ENCODE results near the gene ZBTB20.

The ZBTB20 gene

DNA sequence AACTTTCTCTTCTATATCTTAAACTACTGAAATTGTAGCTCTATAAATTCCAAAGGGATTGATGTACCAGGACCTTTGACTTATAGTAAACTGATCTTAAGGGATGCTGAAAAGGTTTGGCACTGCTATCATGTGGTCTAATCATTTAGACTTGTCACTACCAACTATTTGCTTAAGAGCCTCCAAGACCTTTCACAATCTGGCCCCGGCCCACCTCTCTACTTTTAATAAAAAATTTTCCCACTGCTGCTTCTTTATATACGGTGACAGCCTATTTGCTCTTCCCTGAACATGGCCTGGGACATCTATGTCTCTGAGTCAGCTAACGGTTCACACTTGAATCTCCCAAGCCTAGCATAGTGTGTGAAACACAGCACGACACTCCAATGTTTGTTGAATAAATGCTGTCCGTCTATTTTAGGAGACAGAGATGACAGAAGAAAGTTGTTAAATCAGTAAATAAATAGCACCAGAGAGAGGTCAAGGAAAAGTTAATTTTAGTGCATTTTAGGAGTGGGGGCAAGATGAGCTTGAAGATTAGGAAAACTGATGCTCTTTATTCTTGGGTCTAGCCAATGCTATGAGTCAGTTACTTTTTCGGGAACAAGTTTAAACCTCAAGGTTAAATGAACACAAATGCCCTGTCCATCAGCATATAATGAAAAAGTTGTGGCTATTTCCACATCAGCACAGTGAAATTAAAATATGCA is 640.3 kb downstream of the ZBTB20 start:
- no peak for DNase-seq

DNA sequence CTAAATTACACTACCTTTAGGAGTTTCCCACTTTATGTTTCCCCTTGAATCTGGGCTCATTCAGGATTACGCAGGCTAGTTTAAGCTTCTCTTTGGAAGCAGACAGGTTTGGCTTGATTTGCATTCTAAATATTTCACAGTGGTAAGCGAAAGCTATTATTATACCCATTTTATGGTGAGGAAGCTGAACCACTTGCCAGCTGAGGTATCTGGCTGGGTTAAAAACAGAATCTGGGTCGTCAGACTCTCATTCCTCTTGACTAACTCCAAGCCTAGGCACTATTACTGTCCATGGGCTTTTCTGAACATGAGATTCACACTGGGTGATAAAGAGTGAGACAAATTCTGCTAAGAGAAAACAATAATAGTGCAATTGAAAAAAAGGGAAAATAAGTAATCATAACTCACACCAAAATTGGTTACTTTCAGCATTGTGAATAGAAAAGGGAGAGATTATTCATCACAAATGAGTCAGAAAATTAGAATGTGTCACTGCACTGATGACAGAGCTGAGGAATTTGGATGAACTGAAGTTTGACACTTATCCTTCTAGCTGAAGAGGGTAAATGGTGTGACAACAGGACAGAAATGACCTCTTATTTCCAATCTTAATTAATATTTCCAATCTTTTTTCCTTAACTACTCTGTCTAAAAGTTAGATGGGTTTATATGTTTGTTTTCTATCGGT is 642.0 kb downstream of the ZBTB20 start:
- DNase-seq = no peak

DNA sequence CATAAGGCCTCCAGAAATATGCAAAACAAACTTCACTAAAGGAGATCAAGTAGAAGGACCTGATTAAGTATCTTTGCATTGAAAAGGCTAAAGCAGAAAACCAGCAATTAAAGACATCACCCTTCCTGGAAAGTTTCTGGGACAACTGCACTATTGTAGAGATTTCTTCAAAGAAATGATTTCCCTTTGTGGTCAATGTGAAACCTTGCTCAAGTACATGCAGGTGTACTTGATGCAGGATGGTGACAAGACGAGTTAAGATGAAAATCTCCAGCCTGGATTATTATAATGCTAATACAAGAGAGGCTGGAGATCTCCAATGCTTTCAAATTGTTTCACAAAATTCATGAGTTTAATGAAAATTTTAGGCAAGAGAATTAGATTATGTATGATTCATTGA is 644.9 kb downstream of the ZBTB20 start:
- no peak for DNase-seq

GRCh38 chr3:114499976-114500375 is 647.1 kb downstream of the ZBTB20 start:
- DNase-seq = no peak

DNA sequence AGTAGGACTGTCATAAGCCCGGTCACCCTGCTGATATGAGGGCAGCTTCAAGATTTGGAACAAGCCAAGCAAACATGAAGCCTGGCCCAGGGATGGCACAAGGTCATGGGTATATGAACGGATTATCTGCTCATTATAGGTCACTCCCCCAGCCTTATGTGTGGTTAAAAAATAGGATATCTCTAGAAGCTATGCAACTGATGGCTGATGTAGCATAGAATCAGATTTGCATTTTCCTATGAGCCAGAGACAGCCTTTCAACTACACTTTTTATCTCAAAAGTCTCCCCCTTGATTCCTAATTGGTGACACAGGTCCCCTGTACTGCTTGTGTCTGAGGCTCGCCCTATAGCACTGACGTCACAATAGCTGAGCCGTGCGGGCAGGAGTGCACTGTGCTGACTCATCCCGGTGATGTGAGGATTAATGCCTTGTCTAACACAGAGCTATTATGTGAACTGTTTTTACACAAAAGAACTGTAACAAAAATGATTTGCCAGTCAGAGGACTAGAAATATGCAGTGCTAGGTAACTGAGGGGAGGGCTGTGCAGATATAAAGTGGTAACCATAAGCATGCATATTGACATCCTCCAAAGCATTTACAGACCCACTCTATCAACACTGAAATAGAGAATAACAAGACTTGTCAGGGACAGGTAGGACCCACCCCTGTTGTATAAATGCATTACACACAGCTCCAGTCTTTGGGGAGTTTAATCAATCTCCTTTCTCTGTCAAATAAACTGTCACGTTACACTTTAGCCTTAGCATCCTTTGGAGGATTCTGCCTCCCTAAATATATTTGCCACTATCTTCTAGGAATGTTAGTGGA is 648.3 kb downstream of the ZBTB20 start:
- no peak for DNase-seq

DNA sequence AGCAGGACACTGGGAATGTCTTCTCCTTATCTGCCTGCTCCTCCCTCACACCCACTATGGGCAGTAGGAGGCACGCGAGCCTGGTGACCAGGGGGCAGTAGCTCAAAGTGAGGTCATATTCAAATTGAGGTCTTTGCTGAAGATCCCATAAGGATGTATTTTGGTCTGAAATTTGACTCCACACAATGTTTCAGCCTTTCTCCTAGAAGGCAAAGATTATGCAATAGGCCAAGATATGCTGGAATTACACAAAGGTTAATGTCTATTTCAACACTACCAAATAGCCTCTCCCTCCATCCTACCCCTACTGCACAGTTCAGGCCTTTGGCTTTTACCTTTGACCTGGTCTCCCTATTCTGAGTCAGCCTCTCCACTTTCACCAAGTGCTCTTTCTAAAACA is 650.2 kb downstream of the ZBTB20 start:
- no peak for DNase-seq

GRCh38 chr3:114496466-114496865 is 650.6 kb downstream of the ZBTB20 start:
- DNase-seq = no peak

GRCh38 chr3:114496021-114496434 is 651.1 kb downstream of the ZBTB20 start:
- DNase-seq = no peak

- DNase-seq = no peak
Measured at GRCh38 chr3:114494498-114494897, 652.6 kb downstream of the ZBTB20 start.

DNA sequence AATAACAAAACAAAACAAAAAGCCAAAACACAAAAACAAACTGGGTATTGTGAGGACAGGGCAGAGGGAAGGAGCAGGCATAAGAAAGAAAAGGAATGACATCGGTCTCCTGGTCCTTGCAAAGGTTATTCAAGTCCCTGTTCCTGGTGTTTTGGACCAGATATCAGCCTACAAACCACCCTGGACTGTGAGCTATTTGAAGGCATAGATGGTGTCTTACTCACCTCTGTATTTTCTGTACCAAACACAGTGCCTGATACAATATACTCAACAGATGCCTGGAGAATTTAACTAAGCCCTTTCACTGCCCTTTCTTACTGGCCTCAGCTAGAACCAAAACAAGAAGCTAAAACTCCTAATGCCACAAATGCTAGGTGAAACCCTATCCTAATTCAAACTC is 656.3 kb downstream of the ZBTB20 start:
- DNase-seq = no peak

DNA sequence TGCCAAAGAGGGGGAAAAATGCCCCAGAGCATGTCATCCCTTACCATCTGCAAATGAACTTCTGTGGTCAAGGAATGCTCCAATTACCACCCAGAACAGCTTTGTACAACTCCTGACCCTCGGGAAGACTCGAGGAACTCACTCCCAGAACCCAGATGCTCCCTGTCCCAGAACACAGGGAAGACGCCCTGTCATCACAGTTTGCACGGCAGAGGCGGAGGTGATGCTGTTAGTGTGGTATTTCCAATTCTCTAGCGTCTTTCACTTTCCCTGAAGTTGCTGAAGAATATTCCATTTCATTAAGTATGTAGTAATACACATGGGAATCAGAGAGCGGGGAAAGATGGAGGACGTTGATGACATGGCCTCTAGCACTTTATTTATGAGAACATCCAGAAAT is 659.6 kb downstream of the ZBTB20 start:
- no peak for DNase-seq

- no peak for DNase-seq
Measured at GRCh38 chr3:114484919-114485318, 662.2 kb downstream of the ZBTB20 start.

- DNase-seq = no peak
Measured at GRCh38 chr3:114481113-114481512, 666.0 kb downstream of the ZBTB20 start.

GRCh38 chr3:114480442-114480841 is 666.6 kb downstream of the ZBTB20 start:
- no peak for DNase-seq

DNA sequence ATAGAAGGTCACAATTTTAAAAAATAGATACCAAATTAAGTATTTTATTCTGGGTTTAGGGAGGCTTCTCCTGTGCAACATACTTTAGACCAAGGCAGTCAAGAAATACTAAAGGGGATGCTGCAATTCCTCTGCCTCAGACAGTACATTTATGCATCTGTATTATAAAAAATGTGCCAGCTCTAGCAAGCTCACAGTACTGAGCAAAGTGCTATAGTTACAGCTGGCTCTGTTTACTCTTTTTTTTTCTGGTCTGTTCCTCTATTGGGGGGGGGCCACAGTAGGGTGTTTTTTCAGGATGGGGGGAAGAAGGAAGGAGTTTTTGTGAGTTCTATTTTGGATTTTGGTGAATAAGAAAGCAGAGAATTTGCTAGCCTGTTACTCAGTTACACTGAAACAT is 668.3 kb downstream of the ZBTB20 start:
- no peak for DNase-seq

- no peak for DNase-seq
Measured at GRCh38 chr3:114476511-114476910, 670.6 kb downstream of the ZBTB20 start.

GRCh38 chr3:114471478-114471877 is 675.6 kb downstream of the ZBTB20 start:
- no peak for DNase-seq

GRCh38 chr3:114469070-114469469 is 678.0 kb downstream of the ZBTB20 start:
- no peak for DNase-seq

GRCh38 chr3:114466816-114467215 is 680.3 kb downstream of the ZBTB20 start:
- DNase-seq = no peak

GRCh38 chr3:114466251-114466650 is 680.8 kb downstream of the ZBTB20 start:
- DNase-seq = no peak

DNA sequence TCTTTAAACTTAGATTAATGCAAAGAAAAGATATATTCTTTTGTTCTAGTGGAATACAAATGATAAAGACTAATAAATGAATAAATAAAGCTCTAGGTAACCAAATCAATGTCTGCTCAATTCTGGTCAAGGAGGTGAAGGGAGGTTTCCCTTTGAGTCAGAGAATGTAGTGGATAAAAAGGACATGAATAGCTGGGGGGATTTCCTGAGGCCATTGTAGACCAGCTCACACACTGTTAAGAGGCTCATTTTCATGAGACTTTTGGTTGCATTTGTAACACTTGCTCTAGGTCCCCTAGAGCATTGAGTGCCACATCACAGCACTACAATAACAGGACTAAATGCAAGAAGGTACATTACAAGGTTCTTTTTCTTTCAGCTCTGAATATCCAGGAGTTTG is 682.5 kb downstream of the ZBTB20 start:
- no peak for DNase-seq

DNA sequence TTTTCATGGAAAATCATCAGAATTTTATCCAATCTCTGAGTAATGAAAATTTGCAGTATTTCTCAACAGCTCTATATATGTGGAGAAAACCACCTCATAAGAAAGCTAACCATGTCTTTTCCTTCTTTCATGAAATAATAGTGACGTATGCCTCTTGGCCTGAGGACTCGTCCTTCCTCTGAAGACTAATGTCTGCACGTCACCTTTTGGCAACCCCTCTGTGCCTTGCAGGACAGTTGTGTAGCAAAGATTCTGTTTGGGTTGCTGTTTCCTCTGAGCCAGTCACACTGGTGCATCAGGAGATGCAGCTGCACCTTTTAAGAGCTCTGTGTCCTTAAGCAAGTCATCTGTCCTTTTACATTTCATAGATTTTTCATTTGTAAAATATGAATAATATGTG is 684.3 kb downstream of the ZBTB20 start:
- DNase-seq = no peak

- no peak for DNase-seq
Measured at GRCh38 chr3:114460459-114460858, 686.6 kb downstream of the ZBTB20 start.

- DNase-seq = no peak
Measured at GRCh38 chr3:114456742-114457141, 690.3 kb downstream of the ZBTB20 start.

All from activated CD8-positive, alpha-beta memory T cell treated with anti-CD3 and anti-CD28 coated beads, Interleukin-2, amount 50 U/mL, for 48 hours (primary cell).